ENCODE results near the gene DMPK.

DMPK gene

DNA sequence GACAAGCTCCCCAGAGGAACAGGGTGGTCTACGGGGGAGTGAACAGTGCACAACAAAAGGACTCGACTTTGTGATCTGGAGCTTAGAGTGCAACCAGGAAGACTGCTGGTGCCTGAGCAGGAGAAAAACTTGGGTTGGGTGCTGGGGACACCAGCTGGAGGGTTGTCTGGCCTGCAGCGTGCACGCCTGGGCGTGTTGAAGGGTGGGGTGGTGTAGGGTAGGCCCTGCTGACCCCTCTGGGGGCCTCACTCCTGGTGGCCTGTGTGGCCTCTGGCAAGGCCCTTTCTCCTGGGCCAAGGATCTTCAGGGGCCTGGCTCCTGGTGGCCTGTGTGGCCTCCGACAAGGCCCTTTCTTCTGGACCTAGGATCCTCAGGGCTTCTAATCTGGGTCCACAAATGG is 37.5 kb upstream of the DMPK start:
- TF ChIP-seq, protein P1, sequence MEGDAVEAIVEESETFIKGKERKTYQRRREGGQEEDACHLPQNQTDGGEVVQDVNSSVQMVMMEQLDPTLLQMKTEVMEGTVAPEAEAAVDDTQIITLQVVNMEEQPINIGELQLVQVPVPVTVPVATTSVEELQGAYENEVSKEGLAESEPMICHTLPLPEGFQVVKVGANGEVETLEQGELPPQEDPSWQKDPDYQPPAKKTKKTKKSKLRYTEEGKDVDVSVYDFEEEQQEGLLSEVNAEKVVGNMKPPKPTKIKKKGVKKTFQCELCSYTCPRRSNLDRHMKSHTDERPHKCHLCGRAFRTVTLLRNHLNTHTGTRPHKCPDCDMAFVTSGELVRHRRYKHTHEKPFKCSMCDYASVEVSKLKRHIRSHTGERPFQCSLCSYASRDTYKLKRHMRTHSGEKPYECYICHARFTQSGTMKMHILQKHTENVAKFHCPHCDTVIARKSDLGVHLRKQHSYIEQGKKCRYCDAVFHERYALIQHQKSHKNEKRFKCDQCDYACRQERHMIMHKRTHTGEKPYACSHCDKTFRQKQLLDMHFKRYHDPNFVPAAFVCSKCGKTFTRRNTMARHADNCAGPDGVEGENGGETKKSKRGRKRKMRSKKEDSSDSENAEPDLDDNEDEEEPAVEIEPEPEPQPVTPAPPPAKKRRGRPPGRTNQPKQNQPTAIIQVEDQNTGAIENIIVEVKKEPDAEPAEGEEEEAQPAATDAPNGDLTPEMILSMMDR (IDR thresholded peaks at IDR 0.05; ENCODE audit: extremely low read depth, missing control alignments), result no peak

DNA sequence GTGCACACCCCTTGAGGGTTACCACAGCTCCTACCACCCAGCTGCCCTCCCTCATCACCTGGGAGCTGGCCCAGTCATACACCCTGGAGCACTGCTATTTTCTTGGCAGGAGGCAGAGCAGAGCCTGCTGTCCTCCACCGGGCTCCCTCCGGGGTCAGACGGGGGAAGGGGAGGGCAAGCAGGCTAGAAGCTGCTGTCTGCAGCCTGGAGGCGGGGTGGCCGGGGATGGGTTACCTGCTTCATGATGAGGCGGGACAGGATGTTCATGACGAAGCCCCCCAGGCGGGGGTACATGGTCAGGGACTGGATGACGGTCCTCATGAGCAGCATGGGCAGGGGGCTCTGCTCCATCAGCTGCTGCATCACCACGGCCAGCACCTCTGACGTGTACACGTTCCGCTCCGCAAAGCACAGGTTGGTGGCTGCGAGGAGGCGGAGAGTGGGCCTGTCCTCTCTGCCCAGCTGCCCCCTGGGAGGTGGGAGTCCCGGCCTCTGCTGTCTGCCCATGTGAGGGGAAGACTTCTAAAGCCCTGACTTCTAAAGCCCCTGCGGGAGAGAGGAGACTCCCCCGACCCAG is 35.5 kb upstream of the DMPK start:
- no peak for DNase-seq (ENCODE audit: low spot score)
- TF ChIP-seq, protein P1 (IDR thresholded peaks at IDR 0.05; ENCODE audit: extremely low read depth, missing control alignments), result no peak

More for the DNA sequence above, 37.5 kb upstream of the DMPK start:
- no peak for DNase-seq (ENCODE audit: low spot score)

DNA sequence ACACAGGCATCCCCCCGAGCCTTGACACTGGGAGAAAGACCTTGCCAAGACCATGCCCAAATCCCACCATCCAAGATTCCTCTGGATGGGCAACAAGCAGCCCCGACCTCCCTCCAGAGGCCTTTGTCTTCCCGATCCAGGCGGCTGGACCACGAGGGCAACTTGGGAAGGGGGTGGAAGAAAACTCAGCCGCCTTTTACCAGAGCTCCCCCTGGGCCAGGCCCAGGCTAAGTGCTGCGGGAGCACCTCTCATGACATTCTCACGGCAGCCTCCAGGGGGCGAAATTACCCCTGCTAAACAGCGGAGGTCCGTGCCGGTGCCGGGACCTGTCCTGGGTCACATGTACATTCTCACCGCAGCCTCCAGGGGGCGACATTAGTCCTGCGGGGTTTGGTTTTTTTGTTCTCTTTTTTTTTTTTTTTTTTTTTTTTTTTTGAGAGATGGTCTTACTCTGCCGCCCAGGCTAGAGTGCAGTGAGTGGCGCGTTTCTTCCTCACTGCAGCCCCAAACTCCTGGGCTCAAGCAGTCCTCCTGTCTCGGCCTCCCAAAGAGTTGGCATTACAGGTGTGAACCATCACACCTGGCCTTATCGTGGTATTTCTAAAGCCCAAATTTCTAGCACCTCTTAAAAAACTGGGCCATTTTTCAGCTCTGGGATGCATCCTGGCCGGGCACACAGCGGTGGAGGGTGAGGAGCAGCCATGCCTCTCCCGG is 34.9 kb upstream of the DMPK start:
- peak; percentile 99 for DNase-seq (ENCODE audit: low spot score)
- TF ChIP-seq, protein P1 (IDR thresholded peaks at IDR 0.05; ENCODE audit: extremely low read depth, missing control alignments), result peak; percentile 93

DNA sequence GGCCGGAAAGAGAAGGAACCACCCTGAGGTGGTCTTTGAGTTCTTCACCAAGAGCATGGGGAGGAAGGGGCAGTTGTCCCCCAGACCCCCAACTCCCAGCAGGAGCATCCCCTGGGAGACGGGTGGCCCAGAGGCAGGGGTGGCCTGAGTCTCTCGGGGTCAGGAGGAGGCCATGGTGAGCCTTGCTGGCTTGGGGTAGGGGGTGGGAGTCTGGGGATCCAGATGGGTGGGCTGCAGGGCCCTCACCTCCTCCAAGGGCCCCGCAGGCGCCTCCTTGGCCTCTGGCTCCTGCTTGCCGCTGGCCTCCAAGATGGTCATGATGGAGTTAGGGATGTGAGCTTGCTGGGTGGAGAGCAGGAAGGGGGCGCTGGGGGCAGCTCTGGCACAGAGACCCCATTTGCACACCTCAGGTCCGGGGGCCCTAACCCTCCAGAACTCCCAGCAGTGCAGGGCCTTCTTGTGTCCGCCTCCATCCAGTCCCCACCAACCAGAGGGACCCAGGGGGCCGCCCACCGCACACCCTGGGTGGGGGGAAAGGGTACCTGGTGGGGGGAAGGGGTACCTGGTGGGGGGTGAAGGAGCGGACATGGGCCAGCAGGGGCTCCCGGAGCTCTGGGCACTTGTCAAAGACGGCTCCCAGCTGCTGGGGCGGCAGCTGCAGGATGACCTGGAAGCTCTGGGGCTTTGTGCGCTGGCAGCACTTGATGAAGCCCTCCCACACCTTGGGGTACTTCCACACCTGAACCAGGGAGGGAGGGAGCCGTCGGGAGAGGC is 34.1 kb upstream of the DMPK start:
- TF ChIP-seq, protein P1 (IDR thresholded peaks at IDR 0.05; ENCODE audit: extremely low read depth, missing control alignments), result no peak

DNA sequence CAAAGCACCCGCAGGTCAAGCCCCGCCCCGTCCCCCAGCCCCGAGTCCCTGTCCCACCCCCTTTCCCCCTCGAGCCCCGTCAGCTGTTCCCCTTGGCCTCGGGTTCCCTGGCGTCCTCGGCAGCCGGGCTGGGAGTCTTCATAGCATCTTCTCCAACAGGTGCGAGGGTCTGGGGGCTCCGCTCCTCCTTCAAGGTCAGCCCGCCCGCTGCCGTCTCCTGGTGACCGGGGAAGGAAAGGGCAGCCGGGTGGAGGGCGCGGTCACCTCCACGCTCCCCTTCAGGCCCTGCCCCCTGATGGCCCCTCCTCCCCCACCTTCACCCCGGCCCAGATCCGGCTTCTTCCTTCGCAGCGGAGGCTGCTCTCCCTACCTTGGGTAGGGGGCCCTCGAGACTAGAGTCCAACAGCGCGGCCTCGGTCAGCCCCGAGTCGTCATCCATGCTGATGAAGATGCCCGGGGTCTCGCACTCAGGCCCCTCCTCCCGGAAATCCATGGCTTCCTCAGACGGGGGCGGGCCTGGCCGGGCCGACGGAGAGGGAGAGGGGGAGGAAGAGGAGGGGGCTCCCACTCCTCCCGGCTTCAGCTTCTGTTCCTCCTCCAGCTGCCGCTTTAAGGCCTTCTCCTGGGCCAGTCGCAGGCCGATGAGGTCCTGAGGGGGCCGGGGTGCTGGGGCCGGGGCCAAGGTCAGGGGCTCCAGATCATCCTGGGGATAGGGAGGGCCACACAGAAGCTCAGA is 33.4 kb upstream of the DMPK start:
- DNase-seq (ENCODE audit: low spot score), result no peak
- TF ChIP-seq, protein P1 (IDR thresholded peaks at IDR 0.05; ENCODE audit: extremely low read depth, missing control alignments), result no peak

More for the DNA sequence above, 34.1 kb upstream of the DMPK start:
- peak; percentile 42 for DNase-seq (ENCODE audit: low spot score)

DNA sequence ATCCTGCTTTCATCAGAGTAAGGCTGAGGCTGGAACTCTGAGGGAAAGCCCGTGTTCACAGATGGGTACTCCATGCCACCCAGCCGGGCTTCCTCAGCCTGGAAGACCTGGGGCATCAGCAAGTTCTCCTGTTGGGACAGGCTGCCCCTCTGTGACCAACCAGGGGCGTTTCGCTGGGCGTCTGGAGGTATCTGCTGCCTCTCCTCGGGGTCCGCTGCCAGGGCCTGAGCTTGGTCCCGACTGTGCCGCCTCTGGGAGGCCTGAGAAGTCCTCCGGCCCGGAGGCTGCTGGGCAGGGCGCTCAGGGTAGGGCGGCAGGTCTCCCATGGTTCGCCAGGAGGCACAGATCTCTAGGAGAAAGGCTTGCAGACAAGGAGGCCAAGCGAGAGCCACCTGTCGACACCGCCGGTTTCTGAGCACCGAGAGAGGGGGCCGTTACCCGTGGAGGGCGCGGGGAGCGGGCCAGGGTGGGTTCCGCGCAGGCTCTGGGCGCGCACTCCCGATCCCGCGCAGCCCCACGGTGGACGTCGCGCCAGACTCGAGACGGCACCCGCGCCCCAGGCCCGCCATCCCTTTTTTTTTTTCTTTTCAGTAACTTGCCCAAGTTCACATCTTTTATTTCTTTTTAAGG is 32.7 kb upstream of the DMPK start, which contains the start of gene RSPH6A:
Gene RSPH6A (minus strand): TSS at position 458 of the 630 bp plus-strand sequence. CDS start 132 bp downstream, at position 326.
- DNase-seq (ENCODE audit: low spot score), result no peak
- TF ChIP-seq, protein P1 (IDR thresholded peaks at IDR 0.05; ENCODE audit: extremely low read depth, missing control alignments), result no peak
